Testis (tissue), 3 donors: Measurements from ENCODE around the gene LRRC32. TPM values are rescaled to one million over a fixed set of nuclear protein-coding genes. Genes with fewer than 3 reads are reported as not detected.

Experiments used
- DNase-seq: peaks from one replicate; pipeline ENCODE4 v3.0.0-alpha.2; 2019
- H3K27ac ChIP-seq, 2 donors: fragments of 200-600 bp; sonication (generic); one replicate each; pipeline ENCODE4 v1.5.1; 2019
- H3K27me3 ChIP-seq: fragments of 200-600 bp; sonication (generic); one replicate; pipeline ENCODE4 v1.5.1; 2019
- H3K36me3 ChIP-seq: fragments of 200-600 bp; sonication (generic); one replicate; pipeline ENCODE4 v1.5.1; 2017; ENCODE audit warnings: low read depth; ENCODE audit errors: missing control alignments
- H3K4me1 ChIP-seq: fragments of 200-600 bp; sonication (generic); one replicate; pipeline ENCODE4 v1.5.1; 2019
- H3K4me3 ChIP-seq, 2 donors: fragments of 200-600 bp; sonication (generic); one replicate each; pipeline ENCODE4 v1.5.1; 2017 to 2019
- H3K9me3 ChIP-seq: fragments of 200-600 bp; sonication (generic); one replicate; pipeline ENCODE4 v1.5.1; 2017
- POLR2A ChIP-seq: fragments of 450-650 bp; IDR thresholded peaks from one replicate; pipeline ENCODE4 v1.6.1; 2017; ENCODE audit warnings: antibody characterized with exemption, mild to moderate bottlenecking, moderate library complexity
- WGBS, 2 donors: methylation state at CpG; one replicate each; pipeline ENCODE4 v1.1.5; 2018; 5-methylcytosine and 5-hydroxymethylcytosine counted together
- intact Hi-C: fragments of 100-400 bp; cut with DNase I; formaldehyde crosslinking; loops from one replicate; pipeline ENCODE4 v1.15.1; 2023; ENCODE audit warnings: low total_unique reads
- polyA plus RNA-seq: library from polyadenylated mRNA; stranded (reverse); fragments of 350-450 nt; fragmentation: Illumina TruSeq; extraction: RNeasy Lipid Tissue Mini Kit (QIAGEN cat#74804); gene quantifications from one replicate; pipeline ENCODE4 v1.2.3, GENCODE V29; 2014; ENCODE audit warnings: low read depth, low replicate concordance; ENCODE audit not compliant: insufficient read depth
- total RNA-seq, 2 donors: library from RNA; depleted of rRNA; stranded (reverse); fragments of >200 nt; gene quantifications; one replicate each; pipeline ENCODE4 v1.2.3, GENCODE V29; 2016
- TF ChIP-seq, protein P1 (sequence below), 3 experiments: fragments of 450-650 bp in 2 of 3; fragments of 200-600 bp in 1 of 3; sonication (generic) in 1 of 3; IDR thresholded peaks; one replicate each; pipeline ENCODE4 v1.5.1; 2016 to 2019; ENCODE audit warnings: antibody characterized with exemption in 3 of 3, mild to moderate bottlenecking in 2 of 3, moderate library complexity in 1 of 3

LRRC32 gene
- total and polyA plus RNA-seq, 3 donors from 2014 or later = 6.5 to 20.5 (median 9.1) TPM

- intact Hi-C loops = no loop called here
- no peak overlapping the region for H3K27ac ChIP-seq
- H3K9me3 ChIP-seq = no peaks in the 10 kb centered on the region
- TF ChIP-seq, protein P1, sequence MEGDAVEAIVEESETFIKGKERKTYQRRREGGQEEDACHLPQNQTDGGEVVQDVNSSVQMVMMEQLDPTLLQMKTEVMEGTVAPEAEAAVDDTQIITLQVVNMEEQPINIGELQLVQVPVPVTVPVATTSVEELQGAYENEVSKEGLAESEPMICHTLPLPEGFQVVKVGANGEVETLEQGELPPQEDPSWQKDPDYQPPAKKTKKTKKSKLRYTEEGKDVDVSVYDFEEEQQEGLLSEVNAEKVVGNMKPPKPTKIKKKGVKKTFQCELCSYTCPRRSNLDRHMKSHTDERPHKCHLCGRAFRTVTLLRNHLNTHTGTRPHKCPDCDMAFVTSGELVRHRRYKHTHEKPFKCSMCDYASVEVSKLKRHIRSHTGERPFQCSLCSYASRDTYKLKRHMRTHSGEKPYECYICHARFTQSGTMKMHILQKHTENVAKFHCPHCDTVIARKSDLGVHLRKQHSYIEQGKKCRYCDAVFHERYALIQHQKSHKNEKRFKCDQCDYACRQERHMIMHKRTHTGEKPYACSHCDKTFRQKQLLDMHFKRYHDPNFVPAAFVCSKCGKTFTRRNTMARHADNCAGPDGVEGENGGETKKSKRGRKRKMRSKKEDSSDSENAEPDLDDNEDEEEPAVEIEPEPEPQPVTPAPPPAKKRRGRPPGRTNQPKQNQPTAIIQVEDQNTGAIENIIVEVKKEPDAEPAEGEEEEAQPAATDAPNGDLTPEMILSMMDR (IDR thresholded peaks at IDR 0.05) = no peak
- TF ChIP-seq POLR2A = no peak
- WGBS, 2 donors = 89 to 93% methylated on average over 4 to 6 of the region's 6 CpGs
- no peaks in the 10 kb centered on the region for H3K36me3 ChIP-seq
- H3K4me3 ChIP-seq = no peak overlapping the region
- no peak for DNase-seq
- H3K4me1 ChIP-seq = no peaks in the 10 kb centered on the region
- no peaks in the 10 kb centered on the region for H3K27me3 ChIP-seq
Observed at GRCh38 chr11:76623884-76624419, 46.6 kb downstream of the LRRC32 start.

DNA sequence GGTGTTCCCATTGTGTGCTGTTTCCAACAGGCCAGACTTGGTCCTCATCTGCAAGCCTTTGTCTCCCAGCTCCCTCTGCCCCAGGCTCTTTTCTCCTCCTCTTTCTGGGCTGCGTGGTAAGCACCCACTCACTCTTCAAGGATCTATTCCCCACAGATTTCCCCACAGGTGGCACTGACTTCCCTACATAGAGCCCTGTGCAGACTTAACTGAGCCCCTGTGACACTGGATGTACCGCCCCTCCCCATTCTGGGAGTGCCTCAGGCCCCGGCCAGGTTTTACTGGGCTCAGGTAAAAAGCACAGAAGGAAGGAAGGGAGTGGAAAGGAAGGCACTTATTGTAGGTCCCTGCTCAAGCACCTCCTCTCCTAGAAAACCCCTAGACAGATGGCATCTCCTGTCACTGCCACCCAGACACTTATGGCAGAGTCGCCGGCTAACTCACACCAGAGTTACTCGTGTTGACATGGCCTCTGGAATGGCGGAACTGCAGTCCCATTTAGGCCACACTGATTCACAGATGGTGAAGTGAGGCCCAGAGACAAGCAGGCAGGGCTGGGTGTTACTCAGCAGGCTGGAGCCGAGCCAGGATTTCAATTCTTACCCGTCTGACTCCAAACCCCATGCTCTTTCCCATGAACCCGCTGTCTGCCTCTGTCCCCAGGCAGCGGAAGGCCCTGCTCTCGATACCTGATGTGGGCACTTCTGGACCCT lies 47.2 kb downstream of the LRRC32 start:
- DNase-seq = no peak
- intact Hi-C loops = no loop called here
- no peak overlapping the region for H3K27ac ChIP-seq
- no peaks in the 10 kb centered on the region for H3K9me3 ChIP-seq
- H3K27me3 ChIP-seq = no peaks in the 10 kb centered on the region
- no peaks in the 10 kb centered on the region for H3K4me1 ChIP-seq
- H3K36me3 ChIP-seq = no peaks in the 10 kb centered on the region
- 91 to 94% methylated on average over 12 of the region's 12 CpGs for WGBS, 2 donors
- no peak for TF ChIP-seq POLR2A
- TF ChIP-seq, protein P1 (IDR thresholded peaks at IDR 0.05) = no peak
- H3K4me3 ChIP-seq = no peak overlapping the region

GRCh38 chr11:76622493-76623094 lies 48.0 kb downstream of the LRRC32 start:
- no peak overlapping the region for H3K27ac ChIP-seq
- no peaks in the 10 kb centered on the region for H3K36me3 ChIP-seq
- no peak overlapping the region for H3K4me3 ChIP-seq
- H3K4me1 ChIP-seq = no peaks in the 10 kb centered on the region
- no peak for DNase-seq
- WGBS, 2 donors = 78 to 94% methylated on average over 5 of the region's 5 CpGs
- intact Hi-C loops = no loop called here
- no peaks in the 10 kb centered on the region for H3K27me3 ChIP-seq
- no peaks in the 10 kb centered on the region for H3K9me3 ChIP-seq
- TF ChIP-seq POLR2A = no peak
- TF ChIP-seq, protein P1 (IDR thresholded peaks at IDR 0.05) = no peak

GRCh38 chr11:76621868-76622267 lies 48.7 kb downstream of the LRRC32 start:
- intact Hi-C loops = no loop called here
- DNase-seq = no peak
- Histone ChIP-seq H3K27me3 (no peaks in the 10 kb centered on the region), H3K27ac (no peak overlapping the region), H3K4me1 (no peaks in the 10 kb centered on the region), H3K36me3 (no peaks in the 10 kb centered on the region), H3K4me3 (no peak overlapping the region), H3K9me3 (no peaks in the 10 kb centered on the region)
- WGBS, 2 donors = 73 to 74% methylated on average over 4 to 7 of the region's 7 CpGs
- TF ChIP-seq, protein P1 (IDR thresholded peaks at IDR 0.05) = no peak
- TF ChIP-seq POLR2A = no peak
